GM21717 (cell line): Measurements from ENCODE around the gene ZBTB34.

Experiments
- ATAC-seq: cut with Tn5 transposase; IDR thresholded peaks from one replicate; pipeline ENCODE4 v1.9.1; 2021; ENCODE audit warnings: mild to moderate bottlenecking, moderate library complexity; ENCODE audit not compliant: unreplicated experiment

ZBTB34 gene

GRCh38 chr9:126875756-126876510, 15.5 kb downstream of the ZBTB34 start:
- no peak for ATAC-seq

GRCh38 chr9:126876531-126876930, 16.1 kb downstream of the ZBTB34 start:
- ATAC-seq: no peak

GRCh38 chr9:126877418-126877817, 17.0 kb downstream of the ZBTB34 start:
- ATAC-seq: no peak

GRCh38 chr9:126879288-126879687, 18.8 kb downstream of the ZBTB34 start:
- ATAC-seq: no peak

GRCh38 chr9:126880226-126880946, 19.9 kb downstream of the ZBTB34 start:
- ATAC-seq: no peak

GRCh38 chr9:126880947-126881332, 20.5 kb downstream of the ZBTB34 start:
- no peak for ATAC-seq

GRCh38 chr9:126882746-126883145, 22.3 kb downstream of the ZBTB34 start:
- no peak for ATAC-seq

GRCh38 chr9:126883636-126884035, 23.2 kb downstream of the ZBTB34 start:
- ATAC-seq: no peak

GRCh38 chr9:126885131-126885641, 24.7 kb downstream of the ZBTB34 start:
- no peak for ATAC-seq

GRCh38 chr9:126886034-126886822, 25.8 kb downstream of the ZBTB34 start:
- ATAC-seq: no peak

GRCh38 chr9:126886897-126887296, 26.5 kb downstream of the ZBTB34 start:
- no peak for ATAC-seq

- ATAC-seq: no peak
Measured at GRCh38 chr9:126891676-126892075, 31.2 kb downstream of the ZBTB34 start.

GRCh38 chr9:126893079-126893478, 32.6 kb downstream of the ZBTB34 start:
- no peak for ATAC-seq

GRCh38 chr9:126894052-126894603, 33.7 kb downstream of the ZBTB34 start:
- no peak for ATAC-seq

GRCh38 chr9:126902210-126902609, 41.8 kb downstream of the ZBTB34 start:
- no peak for ATAC-seq

- no peak for ATAC-seq
Measured at GRCh38 chr9:126904586-126904985, 44.1 kb downstream of the ZBTB34 start.

GRCh38 chr9:126906091-126906490, 45.7 kb downstream of the ZBTB34 start:
- no peak for ATAC-seq

GRCh38 chr9:126907058-126907457, 46.6 kb downstream of the ZBTB34 start:
- no peak for ATAC-seq

- peak; percentile 97 for ATAC-seq
Measured at GRCh38 chr9:126914458-126915280, 54.2 kb downstream of the ZBTB34 start, which contains the start of gene RALGPS1. Gene RALGPS1, plus strand, starts transcription at chr9:126914782. Its CDS starts 47,508 bp downstream, at chr9:126962290.

- ATAC-seq: peak; percentile 3
Measured at GRCh38 chr9:126915281-126915816, 54.9 kb downstream of the ZBTB34 start.
